Measurements from ENCODE around the gene SBK1.
"Not testable (repeated sequence)": the region's sequence is repeated elsewhere in the genome, so short reads cannot be mapped to it uniquely, and the experiment has no call there.

The SBK1 gene

GRCh38 chr16:28338230-28338629 is 45.9 kb downstream of the SBK1 start:
- DNase-seq, result not testable (repeated sequence)

GRCh38 chr16:28362600-28362999 is 70.3 kb downstream of the SBK1 start:
- not testable (repeated sequence) for DNase-seq

- DNase-seq, result not testable (repeated sequence)
These were observed 71.1 kb downstream of the SBK1 start, which contains the start of gene NPIPB6 for GRCh38 chr16:28363408-28363807. TSS of gene NPIPB6 (minus strand) at chr16:28363508. CDS start at chr16:28362822, 686 bp downstream.

GRCh38 chr16:28364268-28365173 is 72.2 kb downstream of the SBK1 start:
- not testable (repeated sequence) for DNase-seq

GRCh38 chr16:28367926-28368325 is 75.6 kb downstream of the SBK1 start:
- DNase-seq, result not testable (repeated sequence)
